Activated T-cell treated with anti-CD3 and anti-CD28 coated beads, Interleukin-2, amount 50 U/mL, for 4 hours (primary cell): Measurements from ENCODE around the gene THSD4. TPM values are rescaled to one million over a fixed set of nuclear protein-coding genes. Genes with fewer than 3 reads are reported as not detected.

Source experiments
- ATAC-seq, 2 donors: fragments of 200-7000 bp; cut with Tn5 transposase; one replicate each; pipeline ENCODE4 v1.10.0; 2021
- DNase-seq: peaks from one replicate; pipeline ENCODE4 v3.0.0-alpha.2; 2020
- H3K27me3 Mint-ChIP-seq: one replicate; pipeline ENCODE4 v1.8.0; 2021; ENCODE audit warnings: low read depth, mixed read lengths
- H3K36me3 Mint-ChIP-seq: one replicate; pipeline ENCODE4 v1.8.0; 2022; ENCODE audit warnings: mixed read lengths; ENCODE audit not compliant: insufficient read depth
- H3K4me1 Mint-ChIP-seq: one replicate; pipeline ENCODE4 v1.8.0; 2021; ENCODE audit warnings: low read depth, mixed read lengths
- H3K4me3 Mint-ChIP-seq: one replicate; pipeline ENCODE4 v1.8.0; 2021; ENCODE audit warnings: mild to moderate bottlenecking, moderate library complexity, mixed read lengths
- H3K9me3 Mint-ChIP-seq: one replicate; pipeline ENCODE4 v1.8.0; 2021; ENCODE audit warnings: mixed read lengths
- total RNA-seq, 3 donors: library from RNA; stranded (reverse); gene quantifications; one replicate each; pipeline ENCODE4 v1.2.1, GENCODE V29; 2021

THSD4 gene
- total RNA-seq, 3 donors from 2014 or later = 0.08 to 0.16 (median 0.11) TPM

DNA sequence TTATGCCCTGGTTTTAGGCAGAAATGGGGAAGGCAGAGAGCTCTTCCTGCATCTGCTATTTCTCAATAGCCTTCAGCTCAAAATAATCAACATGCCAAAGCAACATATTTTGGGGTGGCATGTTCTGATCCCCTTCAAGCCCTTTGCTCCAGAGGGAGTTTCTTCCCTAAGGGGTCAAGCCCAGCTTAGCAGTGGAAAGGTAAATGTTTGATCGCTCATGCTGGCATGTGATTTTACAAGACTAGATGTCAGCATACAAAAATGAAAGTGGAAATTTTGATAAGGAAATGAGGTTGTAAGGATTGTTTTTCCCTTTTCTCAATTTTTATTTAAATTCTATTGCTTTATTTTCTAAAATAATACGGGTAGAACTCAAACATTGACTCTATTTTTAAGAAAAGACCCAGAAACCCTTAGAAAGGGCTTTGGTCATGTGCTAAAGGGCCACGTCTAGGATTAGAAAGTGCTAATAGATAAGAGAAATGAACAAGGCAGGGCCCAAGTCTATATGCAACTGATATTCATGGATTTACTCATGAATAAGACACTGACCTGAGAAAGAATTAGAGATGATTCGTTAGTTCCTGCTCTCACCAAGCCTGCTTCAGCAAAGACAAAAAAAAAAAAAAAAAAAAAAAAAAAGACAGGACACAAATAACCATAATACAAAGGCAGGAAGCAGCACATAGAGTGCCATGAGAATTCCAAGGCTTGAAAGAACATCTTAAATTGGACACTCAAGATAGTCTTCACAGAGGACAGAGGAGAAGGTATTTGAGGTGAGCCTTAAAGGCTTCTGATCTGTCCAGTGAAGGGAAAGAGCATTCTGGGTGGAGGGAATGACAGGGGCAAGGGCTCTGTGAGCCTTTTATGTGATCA is 640.1 kb downstream of the THSD4 start:
- H3K36me3 Mint-ChIP-seq = no peaks in the 10 kb centered on the region
- H3K4me1 Mint-ChIP-seq = no peaks in the 10 kb centered on the region
- H3K9me3 Mint-ChIP-seq = peaks cover 2% of the 10 kb centered on the region
- DNase-seq = no peak
- no peak overlapping the region for H3K4me3 Mint-ChIP-seq
- no peak for ATAC-seq
- peaks cover 9% of the 10 kb centered on the region for H3K27me3 Mint-ChIP-seq

DNA sequence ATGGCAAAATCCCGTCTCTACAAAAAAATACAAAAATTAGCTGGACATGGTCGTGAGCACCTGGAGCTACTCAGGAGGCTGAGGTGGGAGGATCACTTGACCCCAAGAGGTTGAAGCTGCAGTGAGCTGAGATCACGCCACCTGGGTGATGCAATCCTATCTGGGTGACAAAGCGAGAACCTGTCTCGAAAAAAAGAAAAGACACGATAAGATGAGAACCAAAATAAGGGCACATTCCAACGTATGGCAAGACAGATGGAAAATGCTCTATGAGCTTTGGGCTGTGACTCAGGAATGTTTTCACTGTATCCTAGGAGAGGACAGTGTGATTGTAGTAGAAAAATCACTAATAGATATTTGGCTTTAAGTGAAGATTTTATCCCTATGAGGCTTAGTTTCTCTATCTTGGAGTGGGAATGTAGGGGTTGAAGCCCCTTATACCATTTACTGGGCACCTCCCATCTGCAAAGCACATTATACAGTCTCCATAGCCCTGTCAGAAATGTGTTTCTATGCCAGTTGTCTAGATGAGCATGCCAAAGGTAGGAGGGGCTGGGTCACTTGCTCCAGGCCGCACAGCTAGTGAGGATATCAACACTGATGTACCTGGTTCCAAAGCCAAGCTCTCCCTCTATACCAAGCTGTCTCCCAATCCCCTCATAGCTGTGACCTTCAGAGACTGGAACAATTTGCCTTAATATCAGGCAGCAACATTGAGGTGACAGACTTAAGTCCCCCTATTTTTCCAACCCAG is 641.5 kb downstream of the THSD4 start:
- ATAC-seq (no peak), DNase-seq (no peak)
- Mint-ChIP-seq H3K36me3 (peaks cover 1% of the 10 kb centered on the region), H3K4me3 (no peak overlapping the region), H3K9me3 (peaks cover 16% of the 10 kb centered on the region), H3K27me3 (peaks cover 8% of the 10 kb centered on the region), H3K4me1 (no peaks in the 10 kb centered on the region)

DNA sequence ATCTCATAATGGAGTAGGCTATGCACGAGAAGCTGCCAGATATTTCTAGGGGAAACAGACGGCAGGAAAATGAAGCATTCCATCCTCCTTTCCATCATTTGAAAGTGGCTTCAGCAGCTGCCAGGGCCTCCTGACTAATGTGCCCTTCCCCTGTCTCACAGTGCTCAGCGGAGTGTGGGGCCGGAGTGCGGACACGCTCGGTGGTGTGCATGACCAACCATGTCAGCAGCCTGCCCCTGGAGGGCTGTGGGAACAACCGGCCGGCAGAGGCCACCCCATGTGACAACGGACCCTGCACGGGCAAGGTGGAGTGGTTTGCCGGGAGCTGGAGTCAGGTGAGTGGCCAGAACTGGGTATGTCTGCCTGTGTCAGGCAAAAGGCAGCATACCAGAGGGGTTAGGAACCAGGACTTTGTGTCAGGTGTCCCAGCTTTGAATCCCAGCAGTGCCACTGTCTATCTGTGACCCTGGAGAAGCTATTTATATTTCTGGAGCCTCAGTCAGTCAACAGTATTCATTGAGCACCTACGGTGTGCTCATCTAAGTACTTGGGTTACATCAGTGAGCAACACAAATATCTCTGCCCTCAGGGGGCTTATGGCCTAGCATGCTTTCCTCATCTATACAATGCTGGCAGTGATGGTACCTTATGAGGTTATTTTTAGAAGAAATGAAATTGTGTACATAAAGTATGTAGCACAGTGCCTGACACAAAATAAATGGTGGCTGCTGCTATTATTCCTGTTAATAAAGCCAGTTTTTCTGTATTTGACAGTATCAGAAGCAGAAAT is 642.7 kb downstream of the THSD4 start:
- Mint-ChIP-seq H3K4me3 (no peak overlapping the region), H3K9me3 (peaks cover 17% of the 10 kb centered on the region), H3K4me1 (no peaks in the 10 kb centered on the region), H3K27me3 (peaks cover 8% of the 10 kb centered on the region), H3K36me3 (peaks cover 1% of the 10 kb centered on the region)
- ATAC-seq (no peak), DNase-seq (no peak)

DNA sequence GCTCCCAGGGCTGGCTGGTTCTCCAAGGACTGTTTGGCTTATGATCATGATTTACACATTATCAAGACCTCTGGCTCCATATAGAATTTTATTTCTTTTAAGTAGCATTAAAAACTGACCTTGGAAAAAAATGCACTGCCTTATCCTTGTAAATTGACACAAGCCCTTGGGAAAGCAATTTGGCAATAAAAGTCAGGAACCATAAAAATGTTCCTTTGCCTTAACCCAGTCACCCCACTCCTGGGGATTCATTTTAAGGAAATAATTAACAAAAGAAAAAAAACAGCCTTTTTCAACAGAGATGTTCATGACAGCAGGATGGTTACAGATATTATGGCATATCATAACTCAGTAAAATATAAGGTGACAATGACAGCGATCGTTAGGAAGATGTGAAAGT is 643.4 kb downstream of the THSD4 start:
- H3K4me1 Mint-ChIP-seq = no peaks in the 10 kb centered on the region
- peaks cover 8% of the 10 kb centered on the region for H3K27me3 Mint-ChIP-seq
- H3K9me3 Mint-ChIP-seq = peaks cover 17% of the 10 kb centered on the region
- ATAC-seq = no peak
- no peak for DNase-seq
- peaks cover 1% of the 10 kb centered on the region for H3K36me3 Mint-ChIP-seq
- H3K4me3 Mint-ChIP-seq = no peak overlapping the region

DNA sequence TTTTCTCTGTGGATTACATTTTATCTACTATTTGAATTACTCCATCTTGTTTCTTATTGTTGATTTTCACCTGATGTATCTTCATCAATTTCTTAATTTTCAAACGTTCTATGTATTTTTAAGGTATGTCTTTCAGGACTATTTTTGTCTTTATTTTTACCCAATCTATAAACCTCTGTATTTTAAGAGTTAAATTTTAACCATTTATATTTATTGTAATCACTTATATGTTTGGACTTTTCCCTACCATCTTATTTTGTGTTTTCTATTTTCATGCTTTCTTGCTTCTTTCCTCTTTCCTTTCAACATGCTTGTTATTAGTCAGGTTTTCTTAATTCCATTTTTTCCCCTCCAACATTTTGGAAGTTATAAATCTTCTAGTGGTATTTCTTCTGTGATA is 645.6 kb downstream of the THSD4 start:
- peaks cover 17% of the 10 kb centered on the region for H3K9me3 Mint-ChIP-seq
- no peak overlapping the region for H3K4me3 Mint-ChIP-seq
- H3K4me1 Mint-ChIP-seq = no peaks in the 10 kb centered on the region
- no peak for DNase-seq
- no peak for ATAC-seq
- peaks cover 7% of the 10 kb centered on the region for H3K27me3 Mint-ChIP-seq
- H3K36me3 Mint-ChIP-seq = peaks cover 1% of the 10 kb centered on the region

DNA sequence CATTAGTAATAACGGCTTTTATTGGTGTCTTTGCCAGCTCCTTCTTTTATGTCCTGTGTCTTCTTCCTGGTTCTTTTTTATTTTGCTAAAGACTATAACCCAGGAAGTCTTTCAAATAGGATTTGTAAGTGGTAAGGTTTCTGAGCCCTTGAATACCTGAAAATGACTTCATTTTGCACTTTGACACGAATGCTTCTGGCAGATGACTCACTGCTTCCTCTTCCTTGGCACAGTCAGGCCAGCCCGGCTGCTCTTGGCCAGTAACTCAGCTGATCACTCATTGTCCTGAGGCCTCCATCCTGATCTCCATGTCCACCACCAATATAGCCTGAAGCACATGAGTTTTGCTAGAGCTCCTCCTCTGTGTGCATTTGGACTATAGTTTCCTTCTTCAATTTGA is 646.4 kb downstream of the THSD4 start:
- ATAC-seq = no peak
- DNase-seq = no peak
- Mint-ChIP-seq H3K27me3 (peaks cover 5% of the 10 kb centered on the region), H3K4me3 (no peak overlapping the region), H3K36me3 (peaks cover 1% of the 10 kb centered on the region), H3K9me3 (peaks cover 17% of the 10 kb centered on the region), H3K4me1 (no peaks in the 10 kb centered on the region)

DNA sequence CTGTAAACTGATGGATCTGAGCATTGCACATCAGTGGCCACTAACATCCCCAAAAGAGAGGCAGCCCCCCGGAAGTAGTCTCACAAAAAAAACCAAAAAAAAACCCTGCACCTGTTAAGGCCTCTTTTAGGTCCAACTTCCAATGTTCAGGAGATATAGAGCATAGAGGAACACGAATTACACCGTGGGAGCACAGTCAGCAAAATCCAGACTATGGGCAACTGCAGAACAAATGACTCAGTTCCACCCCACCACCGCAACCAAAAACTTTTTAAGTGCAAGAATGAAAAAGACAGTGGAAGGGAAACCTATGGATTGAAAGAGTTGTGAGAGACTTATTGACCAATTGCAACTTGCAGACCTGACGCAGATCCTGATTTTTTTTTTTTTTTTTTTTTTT is 652.9 kb downstream of the THSD4 start:
- DNase-seq (no peak), ATAC-seq (no peak)

DNA sequence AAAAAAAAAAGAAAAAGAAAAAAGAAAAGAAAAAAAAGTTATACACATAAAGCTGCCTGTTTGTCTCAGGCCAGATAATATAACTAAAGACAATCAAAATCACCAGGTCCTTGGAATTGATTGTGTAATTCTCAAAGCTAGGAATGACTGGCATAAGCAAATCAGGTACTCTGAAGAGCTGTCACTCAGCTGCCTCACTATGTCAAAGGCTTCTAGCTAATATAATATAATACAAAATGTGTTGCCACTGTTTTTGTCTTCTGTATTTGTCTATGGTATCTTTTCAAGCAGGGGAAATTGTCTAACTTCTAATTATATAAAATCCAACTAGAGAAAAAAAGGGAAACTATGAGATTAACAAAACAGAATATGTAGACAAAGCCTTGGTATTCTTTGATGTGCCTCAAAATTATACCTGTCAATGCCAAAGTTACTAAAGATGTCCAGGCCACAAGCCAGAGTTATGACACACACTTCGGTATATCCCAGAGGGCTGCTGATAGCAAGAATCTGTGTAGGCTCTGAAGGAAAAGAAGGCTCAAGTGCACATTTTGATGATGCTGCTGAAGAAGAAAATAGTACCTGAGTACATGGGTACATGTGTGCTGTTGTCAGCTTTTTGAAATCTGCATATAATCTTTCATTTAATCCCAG is 658.1 kb downstream of the THSD4 start:
- DNase-seq (no peak), ATAC-seq (no peak)
- no peak overlapping the region for H3K4me3 Mint-ChIP-seq
- H3K9me3 Mint-ChIP-seq = no peaks in the 10 kb centered on the region
- H3K27me3 Mint-ChIP-seq = peaks cover under 1% of the 10 kb centered on the region
- no peaks in the 10 kb centered on the region for H3K4me1 Mint-ChIP-seq
- no peaks in the 10 kb centered on the region for H3K36me3 Mint-ChIP-seq

More for the DNA sequence above, 652.9 kb downstream of the THSD4 start:
- Mint-ChIP-seq H3K4me1 (no peaks in the 10 kb centered on the region), H3K9me3 (no peaks in the 10 kb centered on the region), H3K27me3 (peaks cover 10% of the 10 kb centered on the region), H3K4me3 (no peak overlapping the region), H3K36me3 (no peaks in the 10 kb centered on the region)

DNA sequence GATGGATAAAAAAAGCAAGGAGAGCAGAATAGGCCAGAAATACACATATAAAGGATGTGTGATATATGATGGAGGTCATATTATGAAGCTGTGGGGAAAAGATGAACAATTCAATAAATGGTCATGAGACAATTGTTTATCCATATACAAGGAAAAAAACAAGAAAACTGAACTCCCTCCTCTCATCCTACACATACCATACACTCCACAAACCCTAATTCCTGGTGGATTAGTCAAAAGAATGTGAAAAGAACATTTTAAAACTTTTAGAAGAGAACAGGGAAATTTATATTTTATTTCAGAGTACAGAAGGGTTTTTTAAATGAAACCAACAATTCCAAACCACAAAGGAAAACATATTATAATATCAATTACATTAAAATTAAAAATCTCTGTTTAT is 660.6 kb downstream of the THSD4 start:
- DNase-seq (no peak), ATAC-seq (no peak)
- Mint-ChIP-seq H3K36me3 (no peaks in the 10 kb centered on the region), H3K9me3 (no peaks in the 10 kb centered on the region), H3K4me1 (peaks cover 3% of the 10 kb centered on the region), H3K4me3 (no peak overlapping the region), H3K27me3 (peaks cover 5% of the 10 kb centered on the region)

DNA sequence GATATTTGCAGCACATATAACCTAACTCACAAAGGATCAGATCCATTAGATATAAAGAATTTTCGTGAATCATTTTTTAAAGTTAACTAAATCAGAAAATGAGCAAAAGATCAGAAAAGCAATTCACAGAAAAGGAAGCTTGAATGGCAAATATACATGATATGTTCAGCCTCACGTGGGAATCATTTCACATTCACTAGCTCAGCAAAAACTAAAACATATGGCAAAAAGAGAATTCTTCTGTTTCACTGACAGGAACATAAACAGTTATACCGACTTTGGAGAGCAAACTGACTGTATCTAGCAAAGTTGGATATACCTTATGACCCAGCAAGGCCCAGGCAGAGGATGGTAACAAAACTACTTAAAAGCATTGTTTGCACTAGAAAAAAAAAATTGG is 661.0 kb downstream of the THSD4 start:
- Mint-ChIP-seq H3K9me3 (no peaks in the 10 kb centered on the region), H3K36me3 (no peaks in the 10 kb centered on the region), H3K27me3 (peaks cover 5% of the 10 kb centered on the region), H3K4me1 (peaks cover 3% of the 10 kb centered on the region), H3K4me3 (no peak overlapping the region)
- DNase-seq (no peak), ATAC-seq (no peak)

DNA sequence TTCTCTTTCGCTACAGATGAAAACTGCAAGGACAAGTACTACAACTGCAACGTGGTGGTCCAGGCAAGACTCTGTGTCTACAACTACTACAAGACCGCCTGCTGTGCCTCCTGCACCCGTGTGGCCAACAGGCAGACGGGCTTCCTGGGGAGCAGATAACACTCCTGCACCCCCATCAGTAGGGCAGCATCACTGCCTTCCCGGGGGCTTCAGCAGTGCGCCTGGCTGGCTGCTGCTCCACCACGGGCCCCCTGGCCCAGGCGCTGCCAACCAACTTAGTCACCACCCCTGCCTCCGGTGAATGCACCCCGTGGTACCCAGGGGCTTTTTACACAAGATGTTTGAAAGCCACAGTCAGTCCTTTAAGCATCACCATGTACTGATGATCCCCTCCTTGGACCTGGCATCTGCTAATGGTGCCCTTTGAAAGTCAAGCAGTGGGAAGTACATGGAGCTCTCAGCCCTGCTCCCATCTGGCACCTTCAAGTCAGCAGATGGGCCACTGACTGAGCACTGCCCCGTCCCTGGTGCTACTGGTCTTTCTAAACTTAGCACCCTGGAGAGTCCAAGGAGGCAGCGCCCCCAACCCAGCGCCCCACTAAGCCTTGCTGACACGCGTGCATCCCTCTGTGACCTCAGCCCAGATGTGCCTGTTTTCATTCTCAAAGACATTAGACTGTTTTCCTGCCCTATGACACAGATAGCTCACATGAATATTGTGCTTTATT is 662.1 kb downstream of the THSD4 start:
- H3K4me1 Mint-ChIP-seq = peaks cover 3% of the 10 kb centered on the region
- no peak for ATAC-seq
- no peaks in the 10 kb centered on the region for H3K36me3 Mint-ChIP-seq
- no peaks in the 10 kb centered on the region for H3K9me3 Mint-ChIP-seq
- peaks cover 7% of the 10 kb centered on the region for H3K27me3 Mint-ChIP-seq
- no peak overlapping the region for H3K4me3 Mint-ChIP-seq
- DNase-seq = no peak

DNA sequence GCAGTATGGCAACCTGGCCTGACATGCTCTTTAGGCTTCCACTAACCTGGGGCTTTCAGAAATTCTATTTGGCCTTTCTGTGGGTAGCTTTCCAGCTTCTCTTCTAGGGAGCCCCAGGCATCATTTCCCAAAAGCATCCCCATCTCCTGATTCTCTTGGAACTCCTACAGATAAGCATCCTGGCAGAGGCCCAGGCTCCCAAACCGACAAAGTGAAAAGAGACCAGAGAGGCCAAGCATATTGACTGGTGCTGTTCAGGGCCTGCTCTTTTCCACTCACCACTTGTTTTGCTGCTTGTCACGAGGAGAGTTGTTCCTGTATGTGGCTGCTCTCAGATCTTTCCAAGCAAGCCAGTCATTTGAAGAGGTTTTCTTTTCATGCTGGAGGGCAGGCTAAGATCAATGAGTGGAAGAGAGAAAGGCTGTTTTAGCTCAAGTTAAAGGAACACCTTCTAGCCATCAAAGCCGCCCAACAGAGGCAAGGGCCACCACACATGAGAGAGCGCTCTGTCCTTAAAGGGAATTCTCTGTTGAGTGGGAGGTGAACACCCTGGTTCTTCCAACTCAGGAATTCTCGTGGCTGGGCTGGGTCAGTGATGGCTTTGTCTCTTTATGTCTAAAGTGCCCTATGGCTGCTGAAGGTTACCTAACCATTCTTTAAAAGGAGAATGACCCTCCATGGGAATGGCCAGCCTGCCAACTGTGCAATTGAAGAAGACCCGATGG is 664.0 kb downstream of the THSD4 start:
- Mint-ChIP-seq H3K9me3 (no peaks in the 10 kb centered on the region), H3K4me3 (no peak overlapping the region), H3K4me1 (peaks cover 3% of the 10 kb centered on the region), H3K27me3 (peaks cover 16% of the 10 kb centered on the region), H3K36me3 (no peaks in the 10 kb centered on the region)
- DNase-seq (no peak), ATAC-seq (no peak)
